Measurements from ENCODE around the gene OR56B1.

Gene OR56B1

DNA sequence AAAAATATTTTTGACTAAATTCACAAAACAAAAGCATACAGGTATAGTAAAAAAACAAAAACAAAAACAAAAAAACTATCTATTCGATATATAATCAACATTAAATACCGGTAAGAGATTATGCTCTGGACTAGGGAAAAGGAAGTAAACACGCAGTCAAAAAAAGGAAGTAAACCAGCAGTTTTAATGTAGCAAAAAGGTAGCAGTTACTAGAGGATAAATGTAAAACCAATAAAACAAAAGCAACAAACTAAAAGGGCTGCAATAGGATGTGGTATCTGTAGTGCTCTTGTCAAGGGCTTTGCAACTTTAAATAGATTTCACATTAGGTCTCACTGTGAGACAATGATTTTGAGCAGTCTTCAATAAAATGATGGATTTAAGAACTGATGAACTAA lies 44.3 kb upstream of the OR56B1 start:
- Histone ChIP-seq H3K27ac (peak overlapping the region in 1 of 2 donors; percentile 82), H3K9me3 (no peaks in the 10 kb centered on the region), H3K4me1 (peaks cover 0 to 26% (median 2%) of the 10 kb centered on the region in 4 donors), H3K4me3 (peak overlapping the region in 1 of 2 donors; percentile 54), H3K27me3 (no peaks in the 10 kb centered on the region), H3K36me3 (peaks cover 0 to 13% (median 10%) of the 10 kb centered on the region in 3 donors)
- intact Hi-C loops (cut with DNase I; ENCODE audit: low total_unique reads): loop anchor here (1.0 kb wide), 1 partner anchor 11 kb away; no protein-coding TSS in a partner anchor
- no peak for DNase-seq
- TF ChIP-seq, protein P1, sequence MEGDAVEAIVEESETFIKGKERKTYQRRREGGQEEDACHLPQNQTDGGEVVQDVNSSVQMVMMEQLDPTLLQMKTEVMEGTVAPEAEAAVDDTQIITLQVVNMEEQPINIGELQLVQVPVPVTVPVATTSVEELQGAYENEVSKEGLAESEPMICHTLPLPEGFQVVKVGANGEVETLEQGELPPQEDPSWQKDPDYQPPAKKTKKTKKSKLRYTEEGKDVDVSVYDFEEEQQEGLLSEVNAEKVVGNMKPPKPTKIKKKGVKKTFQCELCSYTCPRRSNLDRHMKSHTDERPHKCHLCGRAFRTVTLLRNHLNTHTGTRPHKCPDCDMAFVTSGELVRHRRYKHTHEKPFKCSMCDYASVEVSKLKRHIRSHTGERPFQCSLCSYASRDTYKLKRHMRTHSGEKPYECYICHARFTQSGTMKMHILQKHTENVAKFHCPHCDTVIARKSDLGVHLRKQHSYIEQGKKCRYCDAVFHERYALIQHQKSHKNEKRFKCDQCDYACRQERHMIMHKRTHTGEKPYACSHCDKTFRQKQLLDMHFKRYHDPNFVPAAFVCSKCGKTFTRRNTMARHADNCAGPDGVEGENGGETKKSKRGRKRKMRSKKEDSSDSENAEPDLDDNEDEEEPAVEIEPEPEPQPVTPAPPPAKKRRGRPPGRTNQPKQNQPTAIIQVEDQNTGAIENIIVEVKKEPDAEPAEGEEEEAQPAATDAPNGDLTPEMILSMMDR (IDR thresholded peaks at IDR 0.05): no peak

DNA sequence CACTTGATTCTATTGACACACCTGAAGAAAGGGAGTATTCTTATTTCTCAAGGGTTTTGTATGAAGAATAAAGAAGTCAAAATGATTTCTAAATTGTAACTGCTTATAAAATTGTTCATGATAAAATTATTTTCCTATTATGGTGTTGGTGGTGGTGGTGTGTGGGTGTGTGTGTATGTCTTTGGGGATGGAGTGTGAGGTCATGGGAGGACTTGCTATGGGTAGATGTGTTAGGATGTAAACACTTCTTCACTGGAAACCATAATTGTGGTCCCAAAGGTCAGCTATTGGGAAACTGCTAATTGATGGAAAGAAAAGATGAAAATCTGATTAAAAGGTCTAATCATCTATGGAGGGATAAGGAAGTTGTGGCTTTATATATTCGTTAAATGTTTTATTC lies 41.6 kb upstream of the OR56B1 start:
- H3K27ac ChIP-seq: no peak overlapping the region
- peaks cover 9 to 35% (median 30%) of the 10 kb centered on the region in 3 donors for H3K36me3 ChIP-seq
- no peaks in the 10 kb centered on the region for H3K9me3 ChIP-seq
- TF ChIP-seq, protein P1 (IDR thresholded peaks at IDR 0.05): no peak
- H3K4me3 ChIP-seq: no peak overlapping the region
- intact Hi-C loops (cut with DNase I; ENCODE audit: low total_unique reads): loop anchor here (5.0 kb wide), 1 partner anchor 533 kb away; no protein-coding TSS in a partner anchor
- DNase-seq: no peak
- H3K27me3 ChIP-seq: no peaks in the 10 kb centered on the region
- H3K4me1 ChIP-seq: peaks cover 0 to 17% (median 2%) of the 10 kb centered on the region in 4 donors

DNA sequence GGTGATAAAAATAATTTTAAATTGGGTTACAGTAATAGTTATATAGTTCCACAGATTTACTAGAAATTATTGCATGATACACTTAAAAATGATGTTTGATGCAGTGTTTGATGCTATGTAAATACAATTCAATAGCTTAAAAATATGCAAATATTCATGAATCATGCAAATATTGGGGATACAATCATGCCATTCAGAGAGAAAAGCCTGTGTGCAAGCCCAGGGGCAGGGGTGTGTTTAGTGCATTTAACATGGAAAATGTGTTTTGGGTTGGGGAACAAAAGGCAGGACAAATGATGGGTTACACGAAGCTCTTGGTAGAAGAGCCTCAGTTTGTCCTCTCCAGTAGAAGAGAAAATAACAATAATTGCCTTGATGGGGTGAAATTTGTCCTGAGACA lies 40.7 kb upstream of the OR56B1 start:
- no peak for DNase-seq
- H3K27me3 ChIP-seq: no peaks in the 10 kb centered on the region
- intact Hi-C loops (cut with DNase I; ENCODE audit: low total_unique reads): loop anchor here (5.0 kb wide), 1 partner anchor 532 kb away; no protein-coding TSS in a partner anchor
- H3K9me3 ChIP-seq: no peaks in the 10 kb centered on the region
- H3K4me1 ChIP-seq: peaks cover 0 to 17% (median 2%) of the 10 kb centered on the region in 4 donors
- TF ChIP-seq, protein P1 (IDR thresholded peaks at IDR 0.05): no peak
- H3K36me3 ChIP-seq: peaks cover 14 to 35% (median 30%) of the 10 kb centered on the region in 3 donors
- H3K27ac ChIP-seq: no peak overlapping the region
- no peak overlapping the region for H3K4me3 ChIP-seq

DNA sequence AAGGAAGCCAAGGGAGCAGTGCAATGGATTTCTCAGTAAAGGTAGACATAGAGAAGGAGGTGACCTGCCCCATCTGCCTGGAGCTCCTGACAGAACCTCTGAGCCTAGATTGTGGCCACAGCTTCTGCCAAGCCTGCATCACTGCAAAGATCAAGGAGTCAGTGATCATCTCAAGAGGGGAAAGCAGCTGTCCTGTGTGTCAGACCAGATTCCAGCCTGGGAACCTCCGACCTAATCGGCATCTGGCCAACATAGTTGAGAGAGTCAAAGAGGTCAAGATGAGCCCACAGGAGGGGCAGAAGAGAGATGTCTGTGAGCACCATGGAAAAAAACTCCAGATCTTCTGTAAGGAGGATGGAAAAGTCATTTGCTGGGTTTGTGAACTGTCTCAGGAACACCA lies 40.0 kb upstream of the OR56B1 start:
- intact Hi-C loops (cut with DNase I; ENCODE audit: low total_unique reads): loop anchor here (5.0 kb wide), 1 partner anchor 531 kb away; no protein-coding TSS in a partner anchor
- no peak overlapping the region for H3K4me3 ChIP-seq
- TF ChIP-seq, protein P1 (IDR thresholded peaks at IDR 0.05): no peak
- no peak overlapping the region for H3K27ac ChIP-seq
- H3K4me1 ChIP-seq: peaks cover 0 to 13% (median 2%) of the 10 kb centered on the region in 4 donors
- H3K27me3 ChIP-seq: no peaks in the 10 kb centered on the region
- peaks cover 14 to 38% (median 30%) of the 10 kb centered on the region in 3 donors for H3K36me3 ChIP-seq
- H3K9me3 ChIP-seq: no peaks in the 10 kb centered on the region
- DNase-seq: no peak

DNA sequence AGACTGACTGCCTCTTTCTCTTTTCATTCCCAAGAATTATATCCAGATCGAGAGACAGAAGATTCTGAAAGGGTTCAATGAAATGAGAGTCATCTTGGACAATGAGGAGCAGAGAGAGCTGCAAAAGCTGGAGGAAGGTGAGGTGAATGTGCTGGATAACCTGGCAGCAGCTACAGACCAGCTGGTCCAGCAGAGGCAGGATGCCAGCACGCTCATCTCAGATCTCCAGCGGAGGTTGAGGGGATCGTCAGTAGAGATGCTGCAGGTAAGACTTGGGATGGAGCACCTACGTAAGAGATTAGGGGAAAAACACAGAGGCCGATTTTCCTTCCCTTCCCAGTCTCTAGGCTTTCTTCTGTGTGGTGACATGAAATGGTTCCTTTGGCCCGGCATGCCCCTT lies 38.0 kb upstream of the OR56B1 start:
- intact Hi-C loops (cut with DNase I; ENCODE audit: low total_unique reads): loop anchor here (5.0 kb wide), 1 partner anchor 529 kb away; no protein-coding TSS in a partner anchor
- Histone ChIP-seq H3K4me1 (peaks cover 0 to 4% (median 0%) of the 10 kb centered on the region in 4 donors), H3K9me3 (no peaks in the 10 kb centered on the region), H3K4me3 (no peak overlapping the region), H3K36me3 (peaks cover 14 to 41% (median 39%) of the 10 kb centered on the region in 3 donors), H3K27ac (no peak overlapping the region), H3K27me3 (no peaks in the 10 kb centered on the region)
- TF ChIP-seq, protein P1 (IDR thresholded peaks at IDR 0.05): no peak
- DNase-seq: no peak
